Activated CD4-positive, alpha-beta memory T cell treated with anti-CD3 and anti-CD28 coated beads for 36 hours (primary cell): ENCODE data around the gene EVPLL. TPM values are rescaled to one million over a fixed set of nuclear protein-coding genes. Genes with fewer than 3 reads are reported as not detected.

ENCODE experiments used
- microRNA-seq: library from miRNA; unstranded; fragments of <30 nt; microRNA quantifications from one replicate; pipeline ENCODE4 v1.2.0, GENCODE V29; 2022; ENCODE audit warnings: borderline number of aligned reads, borderline microRNAs expressed, borderline replicate concordance
- total RNA-seq, 2 experiments: library from RNA; stranded (reverse); gene quantifications; one replicate each; pipeline ENCODE4 v1.2.3, GENCODE V29; 2021

EVPLL gene
- total RNA-seq, 2 experiments from 2014 or later = not detected

Small RNAs within 50 kb of the gene (microRNA-seq; reads per million reads assigned to microRNA genes)
- not detected for gene MIR6778

Other genes starting within 250 kb of the EVPLL start
- gene ALKBH5, start 193.9 kb upstream of the EVPLL start, total RNA-seq = 100 to 1,000 TPM; 122 to 127 TPM
- gene LLGL1, start 152.1 kb upstream of the EVPLL start, total RNA-seq = 10 to 100 TPM; 27.3 to 27.5 TPM
- 100 to 1,000 TPM; 357 to 359 TPM for gene FLII, start 119.0 kb upstream of the EVPLL start, total RNA-seq
- gene MIEF2, start 117.1 kb upstream of the EVPLL start, total RNA-seq = 1 to 10 TPM; 6.5 to 6.8 TPM
- 10 to 100 TPM; 52.4 to 53.0 TPM for gene TOP3A, start 62.8 kb upstream of the EVPLL start, total RNA-seq
- 10 to 100 TPM; 11.1 to 11.3 TPM for gene SMCR8, start 62.5 kb upstream of the EVPLL start, total RNA-seq
- gene SHMT1, start 14.2 kb upstream of the EVPLL start, total RNA-seq = 10 to 100 TPM; 49.2 to 49.9 TPM
- under 1 TPM in 1 of 2 experiments, not detected in 1; 0.19 TPM for gene LGALS9C, start 99.0 kb downstream of the EVPLL start, total RNA-seq